ENCODE measurements around the gene PPP2R5C.

Gene PPP2R5C

GRCh38 chr14:101823511-101824120 lies 62.1 kb downstream of the PPP2R5C start:
- H3K9ac ChIP-seq = peak overlapping the region; percentile 78 to 96 (median 83)
- TF ChIP-seq Cebpa-rat (IDR thresholded peaks at IDR 0.05) = no peak
- peak overlapping the region; percentile 88 to 99 (median 94) for H3K4me2 ChIP-seq
- H3K27me3 ChIP-seq = no peaks in the 10 kb centered on the region
- peaks cover 85 to 98% (median 94%) of the 10 kb centered on the region in 10 experiments for H3K4me1 ChIP-seq
- peaks cover 0 to 55% (median 26%) of the 10 kb centered on the region in 11 experiments; a peak in 12 of 22 replicates for H4K20me1 ChIP-seq
- peaks cover 13 to 59% (median 44%) of the 10 kb centered on the region in 11 experiments; a peak in 20 of 22 replicates for H3K36me3 ChIP-seq
- peaks cover 0 to 7% (median 5%) of the 10 kb centered on the region in 11 experiments; a peak in 8 of 22 replicates for H3K9me3 ChIP-seq (replicated peaks in 1 of 11)
- H3K27ac ChIP-seq = peak overlapping the region; percentile 75 to 99 (median 93)
- peak overlapping the region; percentile 40 to 66 (median 55); a peak in 19 of 20 replicates for H3K4me3 ChIP-seq

GRCh38 chr14:101824339-101824727 lies 62.8 kb downstream of the PPP2R5C start:
- H3K36me3 ChIP-seq = peaks cover 15 to 59% (median 45%) of the 10 kb centered on the region in 11 experiments; a peak in 21 of 22 replicates
- H3K9ac ChIP-seq = peak overlapping the region; percentile 78 to 96 (median 83)
- H3K9me3 ChIP-seq (replicated peaks in 1 of 11) = peaks cover 0 to 7% (median 5%) of the 10 kb centered on the region in 11 experiments; a peak in 8 of 22 replicates
- peak overlapping the region; percentile 88 to 99 (median 94) for H3K4me2 ChIP-seq
- peaks cover 85 to 98% (median 94%) of the 10 kb centered on the region in 10 experiments for H3K4me1 ChIP-seq
- no peak for TF ChIP-seq Cebpa-rat (IDR thresholded peaks at IDR 0.05)
- H3K27ac ChIP-seq = peak overlapping the region; percentile 75 to 99 (median 93)
- no peaks in the 10 kb centered on the region for H3K27me3 ChIP-seq
- H4K20me1 ChIP-seq = peaks cover 0 to 54% (median 24%) of the 10 kb centered on the region in 11 experiments; a peak in 12 of 22 replicates
- H3K4me3 ChIP-seq = peak overlapping the region; percentile 40 to 66 (median 55); a peak in 19 of 20 replicates

GRCh38 chr14:101825797-101826196 lies 64.3 kb downstream of the PPP2R5C start:
- Histone ChIP-seq H4K20me1 (peaks cover 7 to 53% (median 26%) of the 10 kb centered on the region in 11 experiments; a peak in 13 of 22 replicates), H3K36me3 (peaks cover 24 to 60% (median 48%) of the 10 kb centered on the region in 11 experiments), H3K9ac (peak overlapping the region; percentile 78 to 96 (median 83)), H3K4me3 (peak overlapping the region in 9 of 10 experiments; percentile 40 to 66 (median 54); a peak in 19 of 20 replicates), H3K4me2 (peak overlapping the region; percentile 88 to 99 (median 94)), H3K27me3 (no peaks in the 10 kb centered on the region), H3K9me3 (replicated peaks in 1 of 11) (peaks cover 0 to 7% (median 5%) of the 10 kb centered on the region in 11 experiments; a peak in 8 of 22 replicates), H3K4me1 (peaks cover 81 to 98% (median 91%) of the 10 kb centered on the region in 10 experiments), H3K27ac (peak overlapping the region; percentile 75 to 99 (median 93); a peak in 21 of 22 replicates)
- TF ChIP-seq Cebpa-rat (IDR thresholded peaks at IDR 0.05) = no peak

DNA sequence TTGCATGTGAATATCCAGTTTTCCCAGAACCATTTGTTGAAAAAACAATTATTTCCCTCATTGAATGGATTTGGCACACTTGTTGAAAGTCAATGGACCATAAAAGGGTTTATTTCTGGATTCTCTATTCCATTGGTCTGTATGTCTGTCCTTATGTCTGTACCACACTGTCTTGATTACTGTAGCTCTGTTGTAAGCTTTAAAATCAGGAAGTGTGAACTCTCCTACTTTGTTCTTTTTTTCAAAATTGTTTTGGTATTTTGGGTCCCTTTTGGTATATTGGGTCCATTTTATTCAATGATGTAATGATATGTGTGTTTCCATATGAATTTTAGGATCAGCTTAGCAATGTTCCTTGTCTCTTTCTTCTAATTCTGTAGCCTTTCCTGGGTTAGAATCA lies 64.8 kb downstream of the PPP2R5C start:
- peak overlapping the region; percentile 88 to 99 (median 94) for H3K4me2 ChIP-seq
- H3K27ac ChIP-seq = peak overlapping the region; percentile 75 to 99 (median 93); a peak in 20 of 22 replicates
- peaks cover 7 to 58% (median 26%) of the 10 kb centered on the region in 11 experiments; a peak in 13 of 22 replicates for H4K20me1 ChIP-seq
- H3K4me1 ChIP-seq = peaks cover 76 to 98% (median 91%) of the 10 kb centered on the region in 10 experiments
- no peaks in the 10 kb centered on the region for H3K27me3 ChIP-seq
- H3K9ac ChIP-seq = peak overlapping the region in 2 of 11 experiments; percentile 82 to 94; a peak in 3 of 22 replicates
- H3K36me3 ChIP-seq = peaks cover 29 to 62% (median 54%) of the 10 kb centered on the region in 11 experiments
- peak overlapping the region in 4 of 10 experiments; percentile 51 to 66 (median 58); a peak in 7 of 20 replicates for H3K4me3 ChIP-seq
- peaks cover 0 to 7% (median 5%) of the 10 kb centered on the region in 11 experiments; a peak in 8 of 22 replicates for H3K9me3 ChIP-seq (replicated peaks in 1 of 11)
- TF ChIP-seq Cebpa-rat (IDR thresholded peaks at IDR 0.05) = no peak

DNA sequence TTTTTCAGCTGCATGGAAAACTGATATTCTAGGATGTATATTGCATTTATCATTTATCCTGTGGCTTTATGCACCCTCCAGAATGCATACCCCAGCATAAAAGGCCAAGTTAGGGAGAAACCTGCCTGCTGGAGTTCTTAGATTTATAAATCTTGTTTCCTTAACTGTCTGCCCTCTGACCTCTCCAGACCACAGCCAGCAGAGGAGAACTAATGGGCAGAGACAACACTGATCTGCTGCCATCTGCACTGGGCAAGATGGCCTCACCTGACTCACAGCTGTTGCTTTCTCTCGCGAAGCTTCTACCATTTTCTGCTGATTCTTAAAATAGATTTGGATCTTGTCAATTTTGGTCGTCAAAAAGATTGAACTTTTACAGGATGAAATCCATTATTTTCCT lies 65.8 kb downstream of the PPP2R5C start:
- H3K27me3 ChIP-seq = no peaks in the 10 kb centered on the region
- peaks cover 37 to 67% (median 63%) of the 10 kb centered on the region in 11 experiments for H3K36me3 ChIP-seq
- peaks cover 7 to 67% (median 26%) of the 10 kb centered on the region in 11 experiments; a peak in 13 of 22 replicates for H4K20me1 ChIP-seq
- H3K4me2 ChIP-seq = peak overlapping the region; percentile 35 to 99 (median 94); a peak in 21 of 22 replicates
- no peak overlapping the region for H3K4me3 ChIP-seq
- H3K4me1 ChIP-seq = peaks cover 70 to 98% (median 89%) of the 10 kb centered on the region in 10 experiments
- 0 out of 22 replicates have a peak overlapping the region, but pooled peaks of 1 of the 11 experiments have one; percentile 11 for H3K9ac ChIP-seq
- TF ChIP-seq Cebpa-rat (IDR thresholded peaks at IDR 0.05) = no peak
- peaks cover 0 to 7% (median 5%) of the 10 kb centered on the region in 11 experiments; a peak in 8 of 22 replicates for H3K9me3 ChIP-seq (replicated peaks in 1 of 11)
- H3K27ac ChIP-seq = peak overlapping the region in 7 of 11 experiments; percentile 2 to 99 (median 91); a peak in 11 of 22 replicates

- H3K4me1 ChIP-seq = peaks cover 70 to 98% (median 89%) of the 10 kb centered on the region in 10 experiments
- H3K27ac ChIP-seq = no peak overlapping the region; a peak in 1 of 22 replicates
- no peaks in the 10 kb centered on the region for H3K27me3 ChIP-seq
- peaks cover 7 to 73% (median 25%) of the 10 kb centered on the region in 11 experiments; a peak in 13 of 22 replicates for H4K20me1 ChIP-seq
- no peak overlapping the region for H3K4me3 ChIP-seq
- H3K9ac ChIP-seq = 0 out of 22 replicates have a peak overlapping the region, but pooled peaks of 1 of the 11 experiments have one; percentile 19
- TF ChIP-seq Cebpa-rat (IDR thresholded peaks at IDR 0.05) = peak in 1 of 11 experiments; percentile 47; a peak in 1 of 22 replicates
- peaks cover 0 to 7% (median 5%) of the 10 kb centered on the region in 11 experiments; a peak in 8 of 22 replicates for H3K9me3 ChIP-seq (replicated peaks in 1 of 11)
- H3K36me3 ChIP-seq = peaks cover 42 to 75% (median 71%) of the 10 kb centered on the region in 11 experiments
- peak overlapping the region in 7 of 11 experiments; percentile 53 to 99 (median 94); a peak in 13 of 22 replicates for H3K4me2 ChIP-seq
Observed at GRCh38 chr14:101828046-101828445, 66.5 kb downstream of the PPP2R5C start.

DNA sequence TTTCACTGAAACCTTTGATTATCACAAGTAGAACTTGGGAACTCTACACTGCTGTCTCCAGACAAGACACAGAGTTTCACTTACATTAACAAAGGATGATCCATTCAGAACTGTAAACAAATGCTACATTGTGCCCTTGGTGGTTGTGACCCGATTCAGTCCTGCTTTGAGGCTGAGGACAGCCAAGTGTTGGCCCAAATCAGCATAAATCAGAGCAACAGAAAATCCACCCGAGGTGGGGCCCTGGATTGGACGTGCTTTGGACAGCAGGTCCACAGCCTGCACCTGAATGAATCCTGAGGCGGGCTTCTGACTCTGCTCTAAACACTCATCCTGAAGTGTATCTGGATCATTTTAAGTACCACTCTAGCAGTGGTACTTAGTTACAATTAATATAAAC lies 68.8 kb downstream of the PPP2R5C start:
- H3K27me3 ChIP-seq = no peaks in the 10 kb centered on the region
- H3K27ac ChIP-seq = peak overlapping the region in 3 of 11 experiments; percentile 12 to 56 (median 26); a peak in 4 of 22 replicates
- H3K4me1 ChIP-seq = peaks cover 75 to 100% (median 92%) of the 10 kb centered on the region in 10 experiments
- H3K4me3 ChIP-seq = no peak overlapping the region
- peaks cover 3 to 80% (median 33%) of the 10 kb centered on the region in 11 experiments; a peak in 14 of 22 replicates for H4K20me1 ChIP-seq
- H3K4me2 ChIP-seq = peak overlapping the region in 6 of 11 experiments; percentile 17 to 99 (median 46); a peak in 6 of 22 replicates
- H3K9me3 ChIP-seq (replicated peaks in 1 of 11) = peaks cover 0 to 7% (median 5%) of the 10 kb centered on the region in 11 experiments; a peak in 8 of 22 replicates
- H3K9ac ChIP-seq = peak overlapping the region in 1 of 11 experiments; percentile 24; a peak in 2 of 22 replicates
- no peak for TF ChIP-seq Cebpa-rat (IDR thresholded peaks at IDR 0.05)
- H3K36me3 ChIP-seq = peaks cover 45 to 96% (median 76%) of the 10 kb centered on the region in 11 experiments

DNA sequence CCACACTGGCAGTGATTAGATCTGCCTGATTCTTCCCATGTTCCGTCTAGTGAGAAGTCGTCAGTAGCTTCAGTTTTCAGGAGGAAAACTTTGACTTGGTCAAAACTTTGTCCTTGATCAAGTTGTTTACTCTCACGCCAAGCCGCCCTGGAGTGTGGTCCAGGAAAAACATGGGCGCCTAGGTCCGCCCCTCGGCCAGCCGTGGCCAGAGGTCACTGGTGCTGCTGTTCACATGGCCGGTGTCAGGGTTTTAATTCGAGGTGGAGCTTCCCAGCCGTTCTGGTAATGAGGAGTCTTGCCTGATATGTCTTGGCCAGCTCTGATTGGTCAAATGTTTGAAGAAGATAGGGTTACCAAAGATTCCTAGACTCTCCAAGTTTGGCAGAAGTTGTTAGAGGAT lies 71.5 kb downstream of the PPP2R5C start:
- H3K9ac ChIP-seq = no peak overlapping the region; a peak in 2 of 22 replicates
- no peaks in the 10 kb centered on the region for H3K27me3 ChIP-seq
- H3K4me2 ChIP-seq = peak overlapping the region; percentile 73 to 94 (median 88)
- no peaks in the 10 kb centered on the region for H3K9me3 ChIP-seq (replicated peaks in 1 of 11)
- peaks cover 75 to 100% (median 92%) of the 10 kb centered on the region in 10 experiments for H3K4me1 ChIP-seq
- peaks cover 6 to 99% (median 46%) of the 10 kb centered on the region in 11 experiments; a peak in 14 of 22 replicates for H4K20me1 ChIP-seq
- peaks cover 42 to 76% (median 57%) of the 10 kb centered on the region in 11 experiments for H3K36me3 ChIP-seq
- no peak overlapping the region for H3K4me3 ChIP-seq
- peak overlapping the region in 9 of 11 experiments; percentile 17 to 85 (median 76); a peak in 17 of 22 replicates for H3K27ac ChIP-seq
- no peak for TF ChIP-seq Cebpa-rat (IDR thresholded peaks at IDR 0.05)
